HEK293 (cell line): ENCODE measurements around the gene SLC6A6.
"Not testable (repeated sequence)": the region's sequence is repeated elsewhere in the genome, so short reads cannot be mapped to it uniquely, and the experiment has no call there.

Source experiments
- CTCF ChIA-PET: fragments of 350-600 bp; formaldehyde crosslinking; extraction: SDS; loops from one replicate; lab custom pipeline; 2021; ENCODE audit warnings: antibody characterized with exemption; lab: Yijun Ruan, JAX
- POLR2A ChIA-PET: fragments of 300-600 bp; formaldehyde crosslinking; extraction: SDS; loops from one replicate; lab custom pipeline; 2020; ENCODE audit warnings: antibody characterized with exemption, inconsistent platforms; lab: Yijun Ruan, JAX
- H3K27ac ChIP-seq: fragments of 200-500 bp; sonication (Bioruptor generic); 2 replicates; pipeline ENCODE4 v1.5.1; 2014; ENCODE audit warnings: low read depth, low read length, control low read depth, inconsistent platforms; ENCODE audit errors: extremely low read depth
- H3K36me3 ChIP-seq, 2 experiments: fragments of 200-500 bp in 1 of 2; sonication (Bioruptor generic) in 1 of 2; 1 replicate in 1 of 2; 2 replicates in 1 of 2; pipeline ENCODE4 v1.5.1; 2014 to 2017; ENCODE audit warnings: inconsistent platforms in 2 of 2, low read length in 2 of 2; ENCODE audit not compliant: control insufficient read depth in 2 of 2, insufficient read depth in 1 of 2
- H3K4me1 ChIP-seq: fragments of 200-500 bp; sonication (Bioruptor generic); 2 replicates; pipeline ENCODE4 v1.5.1; 2014; ENCODE audit warnings: mild to moderate bottlenecking, low read length, inconsistent platforms; ENCODE audit not compliant: control insufficient read depth, insufficient read depth
- H3K4me3 ChIP-seq: 2 replicates; pipeline ENCODE4 v1.5.1; 2011; ENCODE audit warnings: low read depth, mild to moderate bottlenecking, control low read depth, low read length, moderate library complexity
- H3K9me3 ChIP-seq: fragments of 200-500 bp; sonication (Bioruptor generic); 2 replicates; pipeline ENCODE4 v1.5.1; 2014; ENCODE audit warnings: low read depth, low read length, inconsistent platforms; ENCODE audit not compliant: control insufficient read depth, insufficient read depth
- KLF10 ChIP-seq: fragments of 450-650 bp; IDR thresholded peaks from 2 replicates; pipeline ENCODE4 v1.5.1; 2018; ENCODE audit warnings: missing biosample characterization, mild to moderate bottlenecking, missing genetic modification characterization
- KLF16 ChIP-seq: fragments of 450-650 bp; formaldehyde crosslinking; IDR thresholded peaks from 2 replicates; pipeline ENCODE4 v1.5.1; 2017; ENCODE audit warnings: missing biosample characterization, missing genetic modification characterization
- OSR2 ChIP-seq: fragments of 450-650 bp; formaldehyde crosslinking; IDR thresholded peaks from 2 replicates; pipeline ENCODE4 v1.5.1; 2016; ENCODE audit warnings: missing biosample characterization, missing genetic modification characterization
- REPIN1 ChIP-seq: fragments of 450-650 bp; formaldehyde crosslinking; IDR thresholded peaks from 2 replicates; pipeline ENCODE4 v1.5.1; 2017; ENCODE audit warnings: missing biosample characterization, missing genetic modification characterization, low read depth
- SCRT2 ChIP-seq: fragments of 450-650 bp; formaldehyde crosslinking; IDR thresholded peaks from 2 replicates; pipeline ENCODE4 v1.5.1; 2016; ENCODE audit warnings: missing biosample characterization, missing genetic modification characterization
- SP7 ChIP-seq: fragments of 450-650 bp; formaldehyde crosslinking; IDR thresholded peaks from 2 replicates; pipeline ENCODE4 v1.5.1; 2016; ENCODE audit warnings: missing biosample characterization, missing genetic modification characterization
- YY2 ChIP-seq: fragments of 450-650 bp; formaldehyde crosslinking; IDR thresholded peaks from 2 replicates; pipeline ENCODE4 v1.5.1; 2016; ENCODE audit warnings: missing biosample characterization, missing genetic modification characterization
- ZNF202 ChIP-seq: fragments of 450-650 bp; formaldehyde crosslinking; IDR thresholded peaks from 2 replicates; pipeline ENCODE4 v1.5.1; 2016; ENCODE audit warnings: missing biosample characterization, missing genetic modification characterization, borderline replicate concordance
- ZNF214 ChIP-seq: fragments of 450-650 bp; formaldehyde crosslinking; IDR thresholded peaks from 2 replicates; pipeline ENCODE4 v1.5.1; 2017; ENCODE audit warnings: missing biosample characterization, mild to moderate bottlenecking, missing genetic modification characterization, borderline replicate concordance
- ZNF311 ChIP-seq: fragments of 450-650 bp; formaldehyde crosslinking; IDR thresholded peaks from 2 replicates; pipeline ENCODE4 v1.5.1; 2017; ENCODE audit warnings: missing biosample characterization, missing genetic modification characterization, borderline replicate concordance
- ZNF37A ChIP-seq: fragments of 450-650 bp; IDR thresholded peaks from 2 replicates; pipeline ENCODE4 v1.5.1; 2018; ENCODE audit warnings: missing biosample characterization, missing genetic modification characterization
- ZNF394 ChIP-seq: fragments of 450-650 bp; formaldehyde crosslinking; IDR thresholded peaks from 2 replicates; pipeline ENCODE4 v1.5.1; 2016; ENCODE audit warnings: missing biosample characterization, missing genetic modification characterization, mild to moderate bottlenecking, moderate library complexity, borderline replicate concordance
- ZNF501 ChIP-seq: fragments of 450-650 bp; formaldehyde crosslinking; IDR thresholded peaks from 2 replicates; pipeline ENCODE4 v1.5.1; 2016; ENCODE audit warnings: missing biosample characterization, missing genetic modification characterization
- ZNF623 ChIP-seq: fragments of 450-650 bp; formaldehyde crosslinking; IDR thresholded peaks from 2 replicates; pipeline ENCODE4 v1.5.1; 2016; ENCODE audit warnings: missing biosample characterization, missing genetic modification characterization
- ZNF768 ChIP-seq: fragments of 450-650 bp; formaldehyde crosslinking; IDR thresholded peaks from 2 replicates; pipeline ENCODE4 v1.5.1; 2018; ENCODE audit warnings: missing biosample characterization, mild to moderate bottlenecking, missing genetic modification characterization
- TF ChIP-seq, protein P1 (sequence below): sonication (generic); formaldehyde crosslinking; IDR thresholded peaks from 2 replicates; pipeline ENCODE4 v1.8.1; 2022; ENCODE audit warnings: mild to moderate bottlenecking, moderate library complexity, missing genetic modification reagents
- TF ChIP-seq, protein P2 (sequence below): fragments of 450-650 bp; formaldehyde crosslinking; IDR thresholded peaks from 2 replicates; pipeline ENCODE4 v1.5.1; 2016; ENCODE audit warnings: missing biosample characterization, missing genetic modification characterization
- TF ChIP-seq, protein P3 (sequence below): fragments of 450-650 bp; formaldehyde crosslinking; IDR thresholded peaks from 2 replicates; pipeline ENCODE4 v1.5.1; 2016; ENCODE audit warnings: missing biosample characterization, missing genetic modification characterization

SLC6A6 gene

DNA sequence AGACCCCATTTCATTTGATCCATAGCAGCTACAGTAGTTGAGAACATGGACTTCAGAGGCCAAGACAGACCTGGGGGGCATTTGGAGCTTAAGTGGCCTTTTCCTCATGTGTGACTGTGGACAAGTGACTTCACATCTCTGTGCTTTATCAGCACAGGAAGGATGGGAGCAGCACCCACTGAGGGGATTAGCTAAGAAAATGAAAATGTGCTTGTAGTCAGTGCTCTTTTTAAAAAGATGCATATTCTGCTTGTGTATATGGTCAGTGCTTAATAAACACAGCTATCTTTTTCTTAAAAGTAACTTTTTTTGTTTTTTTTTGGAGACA is 34.5 kb downstream of the SLC6A6 start:
- POLR2A ChIA-PET, result no interaction called here
- no peak overlapping the region for H3K4me3 ChIP-seq
- peaks cover 24% of the 10 kb centered on the region for H3K4me1 ChIP-seq
- TF ChIP-seq, protein P1, sequence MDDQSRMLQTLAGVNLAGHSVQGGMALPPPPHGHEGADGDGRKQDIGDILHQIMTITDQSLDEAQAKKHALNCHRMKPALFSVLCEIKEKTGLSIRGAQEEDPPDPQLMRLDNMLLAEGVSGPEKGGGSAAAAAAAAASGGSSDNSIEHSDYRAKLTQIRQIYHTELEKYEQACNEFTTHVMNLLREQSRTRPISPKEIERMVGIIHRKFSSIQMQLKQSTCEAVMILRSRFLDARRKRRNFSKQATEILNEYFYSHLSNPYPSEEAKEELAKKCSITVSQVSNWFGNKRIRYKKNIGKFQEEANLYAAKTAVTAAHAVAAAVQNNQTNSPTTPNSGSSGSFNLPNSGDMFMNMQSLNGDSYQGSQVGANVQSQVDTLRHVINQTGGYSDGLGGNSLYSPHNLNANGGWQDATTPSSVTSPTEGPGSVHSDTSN (CRISPR knock-in tag), result no peak
- peak; percentile 53; the same call in 1 of the 2 replicates for TF ChIP-seq ZNF394 (tag by site-specific recombination)
- no peaks in the 10 kb centered on the region for H3K36me3 ChIP-seq
- no peaks in the 10 kb centered on the region for H3K9me3 ChIP-seq
- no peak overlapping the region for H3K27ac ChIP-seq
- CTCF ChIA-PET, result interaction anchor here (1.0 kb wide), 1 partner anchor 26 kb away, joined by 3 read pairs; no protein-coding TSS in a partner anchor

DNA sequence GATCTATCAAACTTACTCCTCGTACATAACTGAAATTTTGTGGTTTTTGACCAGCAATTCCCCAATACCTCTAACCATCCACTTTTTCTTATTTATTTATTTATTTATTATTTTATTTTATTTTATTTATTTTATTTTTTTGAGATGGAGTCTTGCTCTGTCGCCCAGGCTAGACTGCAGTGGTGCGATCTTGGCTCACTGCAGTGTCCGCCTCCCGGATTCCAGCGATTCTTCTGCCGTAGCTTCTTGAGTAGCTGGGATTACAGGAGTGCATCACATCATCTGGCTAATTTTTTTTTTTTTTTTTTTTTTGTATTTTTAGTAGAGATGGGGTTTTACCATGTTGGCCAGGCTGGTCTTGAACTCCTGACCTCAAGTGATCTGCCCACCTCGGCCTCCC is 35.3 kb downstream of the SLC6A6 start:
- CTCF ChIA-PET, result interaction anchor here (0.7 to 1.8 kb wide), 5 partner anchors 13 to 1595 kb away, joined by 3 to 5 read pairs (median 4); no protein-coding TSS in a partner anchor
- H3K27ac ChIP-seq, POLR2A ChIA-PET, H3K4me3 ChIP-seq, H3K9me3 ChIP-seq, H3K36me3 ChIP-seq: not testable (repeated sequence)
- peaks cover 20% of the 10 kb centered on the region for H3K4me1 ChIP-seq

DNA sequence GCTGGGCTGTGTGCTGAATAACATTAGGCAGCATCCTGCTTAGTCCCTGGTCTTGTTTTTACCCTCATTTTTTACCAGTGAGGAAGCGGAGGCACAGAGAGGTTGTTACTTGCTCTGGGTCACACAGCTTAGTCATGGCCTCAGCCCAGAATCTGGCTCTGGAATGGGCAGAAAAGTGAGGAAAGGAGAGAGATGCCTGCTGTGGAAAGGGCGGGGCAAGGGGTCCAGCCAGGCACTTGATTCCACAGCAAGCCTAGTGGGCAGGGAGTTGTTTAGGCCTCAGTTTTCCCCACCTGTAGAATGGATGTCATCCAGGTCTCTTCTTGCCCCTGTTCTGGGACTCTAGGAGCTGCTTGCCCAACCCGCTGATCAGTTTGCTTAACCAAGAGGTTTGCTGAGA is 35.9 kb downstream of the SLC6A6 start:
- Histone ChIP-seq H3K9me3 (no peaks in the 10 kb centered on the region), H3K4me1 (peaks cover 20% of the 10 kb centered on the region), H3K27ac (no peak overlapping the region), H3K4me3 (no peak overlapping the region)
- ChIA-PET POLR2A (interaction anchor here (1.5 kb wide), 1 partner anchor 42 kb away, joined by 4 read pairs; no protein-coding TSS in a partner anchor), CTCF (interaction anchor here (0.6 to 1.8 kb wide), 5 partner anchors 13 to 1596 kb away, joined by 3 to 5 read pairs (median 4); no protein-coding TSS in a partner anchor)
- TF ChIP-seq ZNF202 (tag by site-specific recombination), result no peak
- TF ChIP-seq, protein P2, sequence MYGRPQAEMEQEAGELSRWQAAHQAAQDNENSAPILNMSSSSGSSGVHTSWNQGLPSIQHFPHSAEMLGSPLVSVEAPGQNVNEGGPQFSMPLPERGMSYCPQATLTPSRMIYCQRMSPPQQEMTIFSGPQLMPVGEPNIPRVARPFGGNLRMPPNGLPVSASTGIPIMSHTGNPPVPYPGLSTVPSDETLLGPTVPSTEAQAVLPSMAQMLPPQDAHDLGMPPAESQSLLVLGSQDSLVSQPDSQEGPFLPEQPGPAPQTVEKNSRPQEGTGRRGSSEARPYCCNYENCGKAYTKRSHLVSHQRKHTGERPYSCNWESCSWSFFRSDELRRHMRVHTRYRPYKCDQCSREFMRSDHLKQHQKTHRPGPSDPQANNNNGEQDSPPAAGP (tag by site-specific recombination), result no peak
- no peak for TF ChIP-seq YY2 (tag by site-specific recombination)
- no peak for TF ChIP-seq ZNF37A (tag by site-specific recombination)
- TF ChIP-seq SCRT2, result peak; percentile 55; the same call in 1 of the 2 replicates
- no peak for TF ChIP-seq ZNF311 (tag by site-specific recombination)
- no peak for TF ChIP-seq REPIN1 (tag by site-specific recombination)
- no peak for TF ChIP-seq KLF16 (tag by site-specific recombination)
- TF ChIP-seq, protein P3, sequence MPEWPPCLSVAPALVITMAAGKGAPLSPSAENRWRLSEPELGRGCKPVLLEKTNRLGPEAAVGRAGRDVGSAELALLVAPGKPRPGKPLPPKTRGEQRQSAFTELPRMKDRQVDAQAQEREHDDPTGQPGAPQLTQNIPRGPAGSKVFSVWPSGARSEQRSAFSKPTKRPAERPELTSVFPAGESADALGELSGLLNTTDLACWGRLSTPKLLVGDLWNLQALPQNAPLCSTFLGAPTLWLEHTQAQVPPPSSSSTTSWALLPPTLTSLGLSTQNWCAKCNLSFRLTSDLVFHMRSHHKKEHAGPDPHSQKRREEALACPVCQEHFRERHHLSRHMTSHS (tag by site-specific recombination), result no peak
- 0 out of 2 replicates have a peak, but pooled peaks have one; percentile 19 for TF ChIP-seq SP7 (tag by site-specific recombination)
- no peak for TF ChIP-seq OSR2
- peak; percentile 95 for TF ChIP-seq ZNF768
- no peak for TF ChIP-seq ZNF214 (tag by site-specific recombination)
- no peak for TF ChIP-seq KLF10 (tag by site-specific recombination)
- no peak for TF ChIP-seq ZNF501 (tag by site-specific recombination)
- TF ChIP-seq ZNF623 (tag by site-specific recombination), result no peak
- TF ChIP-seq, all 188 proteins: peak for 3
- no peaks in the 10 kb centered on the region for H3K36me3 ChIP-seq
